Ammon's horn (tissue), 1 donor: ENCODE data around the gene EEFSEC.

ENCODE experiments used
- DNase-seq: peaks from one replicate; pipeline ENCODE4 v3.0.0-alpha.2; 2016; ENCODE audit warnings: low spot score

Gene EEFSEC

DNA sequence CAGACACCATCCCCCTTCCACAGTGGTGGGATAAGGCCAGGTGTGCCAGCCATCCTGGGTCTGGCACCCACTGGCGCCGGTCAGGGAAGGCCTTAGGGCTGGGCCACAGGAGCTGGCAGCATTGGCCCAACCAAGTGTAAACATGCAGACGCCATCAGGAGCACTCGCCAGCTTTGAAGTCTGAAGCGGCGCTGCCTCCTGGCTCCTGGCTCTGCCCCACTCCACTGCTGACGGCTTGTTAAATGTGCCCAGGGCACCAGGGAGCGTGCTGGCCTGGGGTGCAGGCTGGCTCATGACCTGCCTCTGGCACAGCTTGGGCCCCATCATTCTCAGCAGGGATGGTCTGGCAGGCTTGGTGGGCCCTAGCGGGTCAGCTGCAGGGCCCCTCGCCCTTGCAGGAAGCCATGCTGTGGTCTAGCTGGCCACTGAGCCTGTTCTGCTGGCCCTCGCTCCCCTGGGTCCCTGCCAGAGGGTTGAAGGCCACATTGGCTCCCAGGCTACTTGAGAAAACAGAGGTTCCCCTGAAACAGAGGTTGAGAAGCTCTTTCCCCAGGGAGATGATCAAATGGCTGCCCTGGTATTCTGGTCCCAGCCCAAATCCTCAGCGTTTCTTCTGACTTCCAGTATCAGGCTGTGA is 196.8 kb downstream of the EEFSEC start:
- no peak for DNase-seq

DNA sequence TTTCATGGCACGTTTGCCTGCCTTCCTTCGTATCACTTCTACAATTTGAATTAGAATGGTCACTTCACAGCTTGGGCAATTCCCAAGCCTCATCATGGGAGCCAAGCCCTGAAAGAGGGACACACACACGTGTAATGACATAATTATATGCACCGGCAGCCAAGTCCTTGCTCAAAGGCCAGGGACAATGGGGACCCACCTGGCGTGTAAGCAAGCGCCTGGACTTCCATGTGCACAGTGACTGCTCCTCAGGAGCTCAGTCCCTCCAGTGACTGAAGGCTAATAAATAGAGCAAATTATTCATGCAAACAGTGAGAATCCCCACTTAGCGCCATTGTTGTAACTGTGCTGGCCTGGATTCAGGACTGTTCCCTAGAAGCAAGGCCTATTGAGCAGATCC is 198.3 kb downstream of the EEFSEC start:
- DNase-seq: peak; percentile 15

DNA sequence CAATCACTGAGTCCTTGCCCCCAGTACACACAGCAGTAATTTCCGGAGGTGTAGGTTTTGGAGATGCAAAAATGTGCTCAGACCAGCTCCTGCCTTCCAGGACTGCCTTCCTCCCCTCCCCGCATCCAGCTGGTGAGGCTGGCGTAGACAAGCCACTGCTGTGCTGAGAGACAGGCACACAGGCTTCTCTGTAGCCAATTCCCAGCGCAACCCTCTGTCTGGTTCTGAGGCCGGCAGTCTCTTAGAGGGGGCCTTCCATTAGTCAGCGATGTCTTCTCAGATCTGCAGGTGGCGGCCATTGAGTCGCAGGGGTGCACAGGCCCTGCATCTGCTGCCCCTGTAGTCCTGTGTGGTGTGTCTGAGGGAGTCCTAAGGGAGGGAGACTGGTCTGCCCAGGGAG is 199.0 kb downstream of the EEFSEC start:
- peak; percentile 25 for DNase-seq

DNA sequence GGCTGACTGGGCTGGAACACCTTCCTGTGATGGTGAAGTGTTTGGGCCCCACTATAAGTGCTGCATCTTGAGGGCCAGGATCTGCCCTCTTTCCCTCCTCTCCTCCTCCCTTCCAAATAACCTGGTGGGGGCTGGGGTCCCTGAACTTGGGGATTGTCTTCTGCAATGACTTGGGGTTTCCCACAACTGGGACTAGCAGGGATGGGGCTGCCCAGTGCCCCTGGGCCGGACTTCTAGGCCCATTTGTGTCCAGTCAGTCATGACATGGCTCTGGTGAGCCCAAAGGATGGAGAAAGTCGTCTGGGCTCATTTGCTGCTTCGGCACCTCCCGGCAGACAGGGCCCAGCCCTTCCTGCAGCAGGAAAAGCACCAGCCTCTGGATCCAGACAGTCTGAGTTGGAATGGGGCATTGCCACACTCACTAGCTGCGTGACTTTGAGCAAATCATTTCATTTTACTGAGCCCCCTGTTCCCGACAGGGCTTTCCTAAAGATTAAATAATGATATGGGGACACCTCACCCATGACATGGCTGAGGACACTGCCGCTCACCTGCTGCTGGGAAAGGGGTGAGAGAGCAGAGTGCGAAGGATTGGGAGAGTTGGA is 200.2 kb downstream of the EEFSEC start:
- no peak for DNase-seq

DNA sequence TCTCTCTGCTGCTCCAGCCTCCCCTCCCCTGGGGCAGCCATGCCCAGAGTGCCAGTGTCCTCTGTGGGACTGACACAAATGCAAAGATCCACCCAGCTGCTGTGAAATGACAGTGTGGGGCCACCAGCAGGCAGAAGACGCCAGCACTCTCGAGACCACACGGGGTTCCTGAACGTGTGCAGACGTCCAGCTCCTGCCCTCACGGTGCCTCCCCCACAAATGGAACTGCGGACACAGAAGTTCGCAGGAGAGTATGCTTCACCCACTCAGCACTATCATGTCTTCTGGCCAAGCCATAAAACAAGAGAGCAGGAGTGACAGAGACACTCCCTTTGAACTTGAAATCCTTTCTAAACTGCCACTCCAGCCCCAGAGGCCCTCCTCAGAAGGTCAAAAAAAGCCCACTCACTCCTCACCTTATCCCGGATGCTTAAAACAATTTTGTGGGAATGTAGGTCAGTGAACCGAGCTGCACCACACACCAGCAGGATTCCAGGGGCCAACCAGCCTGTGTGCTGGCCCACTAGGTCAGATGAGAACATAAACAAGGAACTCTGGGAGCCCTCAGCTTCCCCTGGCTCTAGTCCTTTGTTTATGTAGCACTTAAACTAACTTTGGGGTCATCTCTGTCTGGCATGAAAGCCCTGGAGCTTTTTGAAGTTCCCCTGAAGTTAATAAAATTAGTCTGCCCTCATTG is 200.9 kb downstream of the EEFSEC start:
- no peak for DNase-seq

DNA sequence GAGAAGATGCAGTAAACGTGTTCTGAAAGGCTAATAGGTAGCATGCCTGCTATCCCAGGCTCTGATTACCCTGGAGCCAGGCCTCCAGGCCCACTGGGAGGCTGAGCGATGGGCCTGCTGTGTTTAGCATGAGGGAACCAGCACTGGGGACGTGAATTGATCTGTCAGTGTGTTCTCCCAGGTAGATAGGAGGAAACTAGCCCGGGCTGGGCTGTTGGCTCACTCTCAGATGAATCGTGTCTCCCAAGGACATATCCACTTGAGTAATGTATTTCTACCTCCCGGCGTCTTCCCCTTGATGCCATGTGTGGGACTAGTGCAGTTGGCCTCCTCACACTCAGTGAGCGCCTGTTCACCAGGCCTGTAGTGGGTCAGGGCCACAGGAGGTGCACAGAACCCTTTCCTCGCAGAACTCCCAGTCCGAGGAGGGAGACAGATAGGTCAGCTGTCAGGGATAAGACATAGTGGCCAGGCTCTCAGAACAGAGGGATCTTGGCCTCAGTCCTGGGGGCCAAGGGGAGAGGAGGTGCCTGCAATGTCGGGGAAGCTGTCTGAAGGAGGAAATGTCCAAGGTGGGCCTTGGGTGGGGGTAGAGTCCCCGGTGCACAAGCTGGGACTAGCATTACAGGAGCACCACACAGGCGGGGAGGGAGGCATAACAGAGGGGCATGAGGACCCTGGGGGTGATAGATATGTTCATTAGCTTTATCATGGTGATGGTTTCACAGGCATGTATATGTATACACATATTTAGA is 201.7 kb downstream of the EEFSEC start:
- no peak for DNase-seq

DNA sequence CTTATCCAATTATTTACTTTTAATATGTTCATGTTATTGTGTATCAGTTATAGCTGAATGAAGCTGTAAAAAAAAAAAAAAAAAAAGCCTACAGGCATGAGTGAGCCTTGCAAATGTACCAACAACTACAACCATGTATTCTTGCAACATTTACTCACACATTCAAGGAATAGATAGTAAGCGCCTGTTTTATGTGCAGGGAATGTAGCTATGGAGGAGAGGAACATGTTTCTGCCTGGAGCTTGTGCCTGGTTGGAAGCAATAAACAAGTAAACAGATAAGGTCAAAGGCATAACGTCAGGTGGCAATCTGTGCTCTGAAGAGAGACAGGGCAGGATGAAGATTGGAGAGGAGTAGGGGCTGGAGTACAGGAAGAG is 202.2 kb downstream of the EEFSEC start:
- no peak for DNase-seq

DNA sequence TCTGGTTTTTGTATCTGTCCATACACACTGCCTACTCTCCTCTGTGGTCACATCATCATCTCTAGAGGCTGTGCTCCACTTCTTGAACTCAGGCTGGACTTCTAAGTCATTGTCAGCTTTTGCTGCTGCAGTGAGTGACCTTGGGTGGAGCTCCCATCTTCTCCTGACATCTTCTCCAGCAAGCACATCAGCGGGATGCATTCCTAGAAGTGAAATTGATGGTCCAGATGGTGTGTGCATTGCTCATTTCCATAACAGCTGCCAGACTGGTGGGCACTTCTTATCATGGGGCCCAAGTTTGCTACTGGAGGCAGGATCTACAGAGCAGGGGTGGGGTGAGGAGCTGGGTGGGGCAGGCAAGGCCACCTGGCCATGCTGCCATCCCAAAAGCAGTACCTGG is 203.5 kb downstream of the EEFSEC start:
- no peak for DNase-seq

DNA sequence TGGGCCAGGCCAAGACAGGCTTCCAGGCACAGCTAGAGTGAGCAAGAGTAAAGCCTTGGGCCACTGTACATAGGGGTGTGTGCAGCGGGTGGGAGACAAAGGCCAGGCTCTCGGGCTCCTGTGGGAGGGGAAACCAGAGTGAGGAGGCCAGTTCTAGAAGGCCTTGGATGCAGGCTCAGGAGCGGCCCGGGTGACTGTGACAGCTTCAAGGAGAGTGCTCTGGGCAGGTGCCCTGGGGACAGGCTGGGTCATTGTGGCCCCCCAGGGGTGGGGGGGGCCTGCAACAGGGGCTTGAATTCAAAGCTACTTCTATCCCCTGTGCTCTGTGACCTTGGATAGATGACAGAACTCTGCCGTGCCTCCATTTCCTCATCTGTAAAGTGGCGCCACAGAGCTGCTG is 204.3 kb downstream of the EEFSEC start:
- DNase-seq: no peak

DNA sequence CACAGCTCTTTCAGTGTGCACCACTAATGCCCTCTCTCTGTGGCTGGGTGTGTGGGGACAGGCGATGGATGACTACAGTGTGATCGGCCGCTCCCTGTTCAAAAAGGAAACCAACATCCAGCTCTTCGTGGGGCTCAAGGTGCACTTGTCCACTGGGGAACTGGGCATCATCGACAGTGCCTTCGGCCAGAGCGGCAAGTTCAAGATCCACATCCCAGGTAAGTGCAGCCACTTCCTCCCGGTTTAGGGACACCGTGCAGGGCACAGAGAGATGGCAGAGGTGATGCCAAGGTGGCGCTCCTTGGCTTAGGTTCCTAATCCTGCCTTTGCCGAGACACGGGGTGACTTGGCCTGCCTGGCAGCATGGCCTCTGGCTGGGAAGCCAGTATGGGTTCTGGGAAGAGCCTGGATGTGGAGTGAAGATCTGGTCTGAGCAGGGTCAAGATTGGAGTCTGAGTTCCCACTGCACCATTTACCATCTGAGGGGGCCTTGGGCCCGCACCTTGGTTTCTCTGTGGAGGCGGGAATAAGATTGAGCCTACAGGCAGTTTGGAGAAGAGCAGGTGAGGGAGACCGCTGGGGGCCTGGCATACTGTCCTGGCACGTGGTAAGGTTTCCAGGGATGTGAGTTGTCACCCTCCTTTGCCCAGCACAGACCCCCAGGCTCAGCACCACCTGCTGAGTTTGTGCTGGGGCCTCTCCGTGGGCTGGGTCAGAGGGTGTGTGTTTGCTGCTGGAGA is 205.0 kb downstream of the EEFSEC start:
- DNase-seq: no peak

DNA sequence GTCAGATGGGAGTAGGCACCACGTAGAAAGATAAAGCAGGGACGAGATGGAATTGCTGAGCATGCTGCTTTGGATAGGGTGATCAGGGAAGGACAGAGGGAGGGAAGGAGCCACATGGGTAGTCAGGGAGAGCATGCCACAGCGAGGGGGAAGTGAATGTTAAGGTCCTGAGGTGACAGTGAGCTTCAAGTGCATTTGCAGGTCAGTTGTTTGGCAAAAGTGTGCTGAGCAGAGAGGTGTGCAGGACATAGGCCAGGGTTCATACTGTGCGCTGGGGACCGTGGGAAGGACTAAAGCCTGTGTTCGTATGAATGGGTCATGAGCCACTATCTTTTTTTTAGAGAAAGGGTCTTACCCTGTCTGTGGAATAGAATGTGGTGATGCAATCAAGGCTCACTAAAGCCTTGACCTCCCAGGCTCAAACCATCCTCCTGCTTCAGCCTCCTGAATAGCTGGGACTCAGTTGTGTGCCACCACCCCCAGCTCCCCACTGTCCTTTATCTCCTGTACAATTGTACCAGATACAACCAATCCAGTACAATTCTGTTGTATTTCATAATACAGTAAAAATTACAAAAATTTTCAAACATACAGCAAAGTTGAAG is 205.9 kb downstream of the EEFSEC start:
- DNase-seq: no peak

DNA sequence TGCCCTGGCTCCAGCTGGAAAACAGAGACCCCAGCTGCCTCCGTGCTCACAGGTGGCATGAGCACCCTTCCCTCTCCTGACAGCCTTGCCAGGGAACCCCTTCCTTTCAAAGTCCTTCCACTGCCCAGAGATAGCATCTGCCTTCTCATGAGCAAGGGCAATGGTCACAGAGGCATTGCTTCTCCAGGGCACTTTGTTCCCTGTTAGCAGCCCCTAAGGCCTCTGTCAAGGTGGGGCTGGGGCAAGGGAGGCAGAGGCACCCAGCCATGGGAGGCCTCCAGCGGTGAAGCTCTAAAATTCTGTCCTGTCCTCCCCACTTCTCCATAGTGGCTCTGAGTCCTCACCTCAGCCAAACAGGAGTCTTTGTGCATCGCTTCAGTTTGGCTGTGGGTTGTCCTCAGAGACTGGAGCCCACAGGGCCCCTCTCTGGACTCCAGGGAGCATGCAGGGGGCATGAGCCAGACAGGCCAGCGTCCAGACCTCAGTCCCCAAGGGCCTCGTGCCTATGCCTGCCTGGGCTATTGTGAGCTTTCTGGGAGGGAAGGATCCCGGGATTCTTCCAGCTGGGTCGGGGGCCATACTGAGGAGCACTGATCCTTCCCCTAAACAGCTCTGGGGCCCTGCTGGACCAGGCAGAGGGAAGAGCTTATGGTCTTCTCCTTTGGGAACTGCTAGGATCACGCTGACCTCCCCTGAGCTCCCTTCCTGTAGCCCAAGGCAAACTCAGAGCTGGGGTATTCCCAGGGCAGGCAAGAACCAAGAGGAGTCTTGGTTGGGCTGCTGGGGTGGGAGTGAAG is 206.8 kb downstream of the EEFSEC start:
- DNase-seq: no peak

DNA sequence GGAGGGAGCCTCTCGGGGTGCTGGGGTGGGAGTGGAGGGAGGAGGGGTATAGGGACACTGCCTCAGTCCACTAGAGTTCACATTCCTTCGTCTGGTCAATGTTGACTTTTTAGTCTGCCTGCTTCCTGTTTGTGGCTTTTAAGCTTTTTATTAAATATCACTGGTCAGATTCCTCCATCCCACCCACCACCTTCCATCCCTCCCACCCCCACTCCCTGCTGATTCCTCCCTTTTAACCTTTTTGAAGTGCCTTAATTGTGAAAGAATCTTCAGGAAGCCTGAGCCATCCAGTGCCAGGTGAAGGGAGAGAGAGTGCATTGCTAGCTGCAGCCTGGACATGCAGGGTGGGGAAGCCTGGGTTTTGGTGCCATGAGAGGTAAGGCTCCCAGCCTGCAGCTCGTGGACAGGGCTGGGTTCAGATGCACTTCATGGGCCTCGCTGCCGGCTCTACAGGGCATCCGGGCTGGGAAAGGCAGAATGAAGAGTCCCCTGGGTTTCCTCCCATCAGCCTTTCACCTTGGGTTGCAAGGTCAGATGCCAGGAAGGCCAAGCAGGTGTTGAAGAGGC is 207.5 kb downstream of the EEFSEC start:
- no peak for DNase-seq

DNA sequence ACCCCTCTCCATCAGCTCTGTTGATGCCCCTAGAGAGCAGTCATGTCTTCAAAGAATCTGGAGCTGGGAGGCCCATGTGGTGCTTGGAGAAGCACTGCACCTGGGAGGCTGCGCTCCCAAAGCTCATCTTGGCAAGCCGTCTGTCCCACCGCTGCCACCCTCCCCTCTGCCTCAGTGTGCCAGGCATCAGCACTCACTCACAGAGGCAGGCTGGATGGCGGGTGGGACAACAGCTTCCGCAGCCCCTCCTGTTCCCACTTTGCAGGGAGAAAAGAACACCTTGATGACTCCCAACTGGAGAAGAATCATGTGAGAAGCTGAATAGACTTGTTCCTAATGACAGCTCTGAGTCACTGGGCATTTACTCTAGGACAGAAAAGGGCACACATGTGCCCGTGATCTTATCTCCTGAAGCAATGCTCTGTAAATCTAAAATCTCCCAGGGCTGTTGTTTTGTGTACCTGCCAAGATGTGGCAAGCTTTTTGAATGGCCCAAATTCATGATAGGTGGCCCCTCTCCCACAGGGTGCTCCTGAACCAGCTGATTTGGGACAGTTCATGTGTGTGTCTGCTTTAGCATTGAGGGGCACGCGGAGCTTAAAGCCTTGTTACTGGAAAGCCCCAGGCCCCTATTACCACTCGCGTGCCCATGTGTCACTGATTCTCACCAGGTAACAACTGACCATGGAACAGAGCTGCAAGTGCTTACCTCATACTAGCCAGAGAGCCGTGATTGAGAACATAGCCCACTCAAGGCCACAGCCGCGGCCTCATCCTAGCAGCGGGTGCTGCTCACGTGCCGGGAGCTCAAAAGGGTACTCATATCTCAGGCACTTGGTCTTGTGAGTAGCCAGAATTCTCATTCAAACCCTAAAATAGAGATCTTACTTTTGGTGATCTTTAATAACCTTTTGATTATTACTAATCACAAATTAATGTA is 209.0 kb downstream of the EEFSEC start:
- DNase-seq: no peak

DNA sequence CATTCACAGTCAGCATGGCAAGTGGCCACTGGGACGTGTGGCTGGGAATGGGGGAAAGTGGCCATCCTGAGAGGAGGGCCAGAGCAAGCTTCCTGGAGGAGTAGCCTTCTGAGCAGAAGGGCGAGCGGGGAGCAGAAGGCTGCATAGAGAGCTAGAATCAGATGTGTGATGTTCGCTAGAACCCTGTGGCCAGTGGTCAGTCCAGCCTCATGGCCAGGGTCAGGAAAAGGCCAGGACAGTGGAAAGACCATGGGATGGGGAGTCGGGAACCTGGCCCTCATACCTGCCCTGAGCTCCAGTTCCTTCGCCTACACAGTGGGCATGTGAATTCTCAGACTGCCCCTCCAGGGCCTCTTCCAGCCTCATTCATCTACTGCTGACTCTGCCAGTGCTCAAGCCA is 211.0 kb downstream of the EEFSEC start:
- DNase-seq: no peak

DNA sequence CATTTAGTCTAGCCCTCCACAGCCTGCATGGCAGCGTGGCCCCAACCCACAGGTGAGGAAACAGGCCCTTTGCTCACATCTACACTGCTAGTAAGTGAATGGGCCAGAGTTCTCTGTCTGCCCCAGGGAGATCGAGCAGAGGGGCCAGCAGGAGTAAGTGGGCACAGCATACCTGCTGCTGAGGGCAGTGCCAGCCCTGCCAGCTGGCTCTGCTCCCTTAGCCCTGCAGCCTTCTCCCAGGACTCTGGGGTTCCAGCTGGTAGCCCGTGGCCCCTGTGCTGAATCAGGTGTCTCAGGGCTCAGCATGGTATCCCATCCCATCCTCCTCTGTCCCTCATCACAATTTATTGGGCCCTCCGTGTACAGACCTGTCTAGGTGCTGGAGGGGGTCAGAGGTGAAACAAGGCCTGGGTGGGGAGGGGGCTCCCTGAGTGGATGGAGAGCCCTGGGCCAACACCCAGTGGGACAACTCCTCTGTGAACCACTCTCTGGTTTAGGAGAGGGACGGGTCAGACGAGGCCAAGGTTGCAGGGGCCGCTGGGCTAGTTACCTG is 211.6 kb downstream of the EEFSEC start:
- no peak for DNase-seq

DNA sequence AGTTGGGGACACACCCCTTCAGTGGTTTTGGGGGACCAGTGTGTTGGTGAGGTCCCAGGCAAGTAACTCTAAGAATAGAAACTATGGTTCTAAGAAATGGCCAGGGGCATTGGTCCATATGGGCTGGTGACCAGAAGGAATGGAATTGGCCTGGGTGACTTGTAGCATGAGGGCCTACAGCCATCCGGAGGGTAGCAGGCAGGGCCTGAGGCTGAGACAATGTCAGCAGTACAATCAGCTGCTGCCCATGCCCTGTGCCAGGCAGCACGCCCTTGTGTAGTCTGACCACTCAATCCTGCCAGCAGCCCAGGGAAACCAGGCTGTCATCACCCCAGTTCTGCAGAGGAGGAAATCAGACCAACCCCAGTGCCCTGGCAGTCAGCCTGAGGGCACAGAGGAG is 212.9 kb downstream of the EEFSEC start:
- DNase-seq: no peak

DNA sequence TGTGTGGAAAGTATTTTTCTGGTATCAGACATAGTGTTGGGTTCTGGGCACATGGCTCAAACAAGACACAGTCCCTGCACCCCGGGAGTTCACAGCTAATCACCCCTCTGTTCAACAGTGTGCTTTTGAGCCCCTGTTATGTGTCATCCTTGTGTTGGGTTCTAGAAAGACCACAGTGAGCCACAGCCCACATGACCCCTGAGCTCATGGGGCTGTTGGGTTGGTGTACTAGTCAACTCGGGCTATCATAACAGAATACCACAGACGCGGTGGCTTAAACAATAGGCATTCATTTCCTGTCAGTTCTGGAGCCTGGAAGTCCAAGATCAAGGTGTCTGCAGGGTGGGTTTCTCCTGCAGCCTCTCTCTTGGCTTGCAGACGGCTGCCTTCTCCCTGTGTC is 213.4 kb downstream of the EEFSEC start:
- DNase-seq: no peak

DNA sequence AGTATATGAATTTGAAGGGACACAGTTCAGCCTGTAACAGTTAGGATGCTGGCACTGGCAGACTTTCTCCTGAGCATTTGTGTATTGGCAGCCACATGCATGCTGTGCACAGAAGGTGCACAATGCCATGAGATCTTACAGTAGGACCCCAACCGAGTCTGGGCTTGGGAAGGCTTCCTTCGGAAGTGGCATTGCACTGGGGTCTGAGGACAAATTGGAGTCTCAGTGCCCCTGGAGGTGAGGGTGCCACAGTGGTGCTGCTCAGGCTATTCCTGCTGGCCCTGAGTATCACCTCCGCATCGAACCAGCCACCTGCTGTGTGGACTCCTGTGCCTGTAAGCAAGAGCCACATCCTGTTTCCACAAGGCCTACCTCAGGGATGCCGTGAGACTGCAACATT is 213.9 kb downstream of the EEFSEC start:
- no peak for DNase-seq
